ENCODE results near the gene ANKRD44. TPM values are rescaled to one million over a fixed set of nuclear protein-coding genes. Genes with fewer than 3 reads are reported as not detected.

Gene ANKRD44
- total RNA-seq, 4 donors from 2014 or later, result 9.1 to 20.8 (median 14.9) TPM

DNA sequence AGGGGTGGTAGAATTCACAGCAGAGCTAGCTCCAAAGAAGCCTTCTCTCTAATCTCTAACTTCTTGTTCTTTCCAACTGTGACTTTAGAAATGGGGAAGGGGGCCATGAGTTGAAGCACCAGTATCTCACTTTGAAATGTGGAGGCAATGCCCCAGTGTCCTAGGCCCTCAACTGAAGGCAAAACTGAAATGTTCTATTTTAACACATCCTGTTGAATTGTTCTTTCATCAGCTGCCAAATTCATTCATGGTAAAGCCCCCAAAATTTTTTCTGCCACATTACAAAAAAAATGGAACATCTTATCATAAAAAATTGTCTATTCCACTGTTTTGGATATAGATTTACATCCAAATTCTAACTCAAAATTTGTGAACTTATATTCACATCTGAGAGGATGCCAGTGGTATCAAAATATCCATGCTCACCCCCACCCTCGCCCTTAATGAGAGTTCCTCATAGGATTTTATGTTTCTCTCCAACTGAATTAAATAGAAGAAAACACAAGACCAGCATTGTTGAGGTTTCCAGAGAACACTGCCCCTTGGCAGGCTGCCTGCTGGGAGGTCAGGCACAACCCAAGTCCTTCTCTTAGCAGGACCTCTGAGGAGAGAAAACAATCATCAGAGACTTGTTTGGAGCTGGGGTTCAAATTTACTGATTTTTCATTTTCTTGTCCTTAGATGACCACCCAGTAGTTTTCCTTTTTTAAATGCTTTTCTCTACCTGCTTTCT is 236.7 kb downstream of the ANKRD44 start:
- no peak overlapping the region for H3K4me3 ChIP-seq (ENCODE audit: low read depth, poor library complexity, severe bottlenecking)
- intact Hi-C loops (cut with DNase I; ENCODE audit: low total_unique reads), result no loop called here
- WGBS, 2 donors, result 61 to 74% methylated on average over 1 of the region's 1 CpG
- no peak for DNase-seq (ENCODE audit: low spot score in 2 of 2)
- no peak for TF ChIP-seq POLR2A (IDR thresholded peaks at IDR 0.05)
- TF ChIP-seq, protein P1, sequence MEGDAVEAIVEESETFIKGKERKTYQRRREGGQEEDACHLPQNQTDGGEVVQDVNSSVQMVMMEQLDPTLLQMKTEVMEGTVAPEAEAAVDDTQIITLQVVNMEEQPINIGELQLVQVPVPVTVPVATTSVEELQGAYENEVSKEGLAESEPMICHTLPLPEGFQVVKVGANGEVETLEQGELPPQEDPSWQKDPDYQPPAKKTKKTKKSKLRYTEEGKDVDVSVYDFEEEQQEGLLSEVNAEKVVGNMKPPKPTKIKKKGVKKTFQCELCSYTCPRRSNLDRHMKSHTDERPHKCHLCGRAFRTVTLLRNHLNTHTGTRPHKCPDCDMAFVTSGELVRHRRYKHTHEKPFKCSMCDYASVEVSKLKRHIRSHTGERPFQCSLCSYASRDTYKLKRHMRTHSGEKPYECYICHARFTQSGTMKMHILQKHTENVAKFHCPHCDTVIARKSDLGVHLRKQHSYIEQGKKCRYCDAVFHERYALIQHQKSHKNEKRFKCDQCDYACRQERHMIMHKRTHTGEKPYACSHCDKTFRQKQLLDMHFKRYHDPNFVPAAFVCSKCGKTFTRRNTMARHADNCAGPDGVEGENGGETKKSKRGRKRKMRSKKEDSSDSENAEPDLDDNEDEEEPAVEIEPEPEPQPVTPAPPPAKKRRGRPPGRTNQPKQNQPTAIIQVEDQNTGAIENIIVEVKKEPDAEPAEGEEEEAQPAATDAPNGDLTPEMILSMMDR (IDR thresholded peaks at IDR 0.05), result no peak

GRCh38 chr2:197073270-197073669 is 237.3 kb downstream of the ANKRD44 start:
- no peak overlapping the region for H3K4me3 ChIP-seq (ENCODE audit: low read depth, poor library complexity, severe bottlenecking)
- intact Hi-C loops (cut with DNase I; ENCODE audit: low total_unique reads), result no loop called here
- 63 to 98% methylated on average over 2 of the region's 2 CpGs for WGBS, 2 donors
- TF ChIP-seq, protein P1 (IDR thresholded peaks at IDR 0.05), result no peak
- no peak for TF ChIP-seq POLR2A (IDR thresholded peaks at IDR 0.05)
- no peak for DNase-seq (ENCODE audit: low spot score in 2 of 2)

GRCh38 chr2:197072533-197072932 is 238.0 kb downstream of the ANKRD44 start:
- H3K4me3 ChIP-seq (ENCODE audit: low read depth, poor library complexity, severe bottlenecking), result no peak overlapping the region
- DNase-seq (ENCODE audit: low spot score in 2 of 2), result no peak
- TF ChIP-seq, protein P1 (IDR thresholded peaks at IDR 0.05), result no peak
- no peak for TF ChIP-seq POLR2A (IDR thresholded peaks at IDR 0.05)
- intact Hi-C loops (cut with DNase I; ENCODE audit: low total_unique reads), result no loop called here
- WGBS, 2 donors, result 92 to 95% methylated on average over 3 of the region's 3 CpGs

DNA sequence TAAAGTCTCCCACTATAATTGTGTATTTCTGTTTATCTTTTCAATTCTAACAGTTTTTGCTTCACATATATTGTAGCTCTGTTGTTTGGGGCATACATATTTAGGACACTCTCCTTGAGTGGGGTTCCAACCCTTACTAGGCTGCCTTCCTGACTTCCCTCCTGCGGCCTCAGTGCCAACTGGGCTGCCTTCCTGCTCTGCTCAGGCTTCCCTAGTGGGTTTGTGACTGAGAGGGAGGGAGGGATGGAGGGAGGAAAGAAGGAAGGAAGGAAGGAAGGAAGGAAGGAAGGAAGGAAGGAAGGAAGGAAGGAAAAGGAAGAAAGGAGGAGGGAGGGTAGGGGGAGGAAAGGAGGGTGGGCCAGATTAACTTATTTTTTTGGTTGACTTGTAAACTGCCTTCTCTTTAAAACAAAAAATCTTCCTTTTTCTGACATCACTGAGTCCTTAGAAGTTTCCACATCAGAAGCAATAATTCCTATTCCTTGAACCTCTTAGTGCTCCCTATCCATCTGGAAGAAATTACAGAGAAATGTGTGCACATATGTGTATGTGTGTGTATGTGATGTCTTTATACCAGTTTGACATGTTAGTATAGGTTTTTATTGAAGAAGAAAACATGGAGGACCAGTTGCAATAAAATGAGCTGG is 238.7 kb downstream of the ANKRD44 start:
- no peak for DNase-seq (ENCODE audit: low spot score in 2 of 2)
- WGBS, 2 donors, result 44 to 79% methylated on average over 1 of the region's 1 CpG
- intact Hi-C loops (cut with DNase I; ENCODE audit: low total_unique reads), result no loop called here
- no peak overlapping the region for H3K4me3 ChIP-seq (ENCODE audit: low read depth, poor library complexity, severe bottlenecking)
- TF ChIP-seq POLR2A (IDR thresholded peaks at IDR 0.05), result no peak
- TF ChIP-seq, protein P1 (IDR thresholded peaks at IDR 0.05), result no peak

DNA sequence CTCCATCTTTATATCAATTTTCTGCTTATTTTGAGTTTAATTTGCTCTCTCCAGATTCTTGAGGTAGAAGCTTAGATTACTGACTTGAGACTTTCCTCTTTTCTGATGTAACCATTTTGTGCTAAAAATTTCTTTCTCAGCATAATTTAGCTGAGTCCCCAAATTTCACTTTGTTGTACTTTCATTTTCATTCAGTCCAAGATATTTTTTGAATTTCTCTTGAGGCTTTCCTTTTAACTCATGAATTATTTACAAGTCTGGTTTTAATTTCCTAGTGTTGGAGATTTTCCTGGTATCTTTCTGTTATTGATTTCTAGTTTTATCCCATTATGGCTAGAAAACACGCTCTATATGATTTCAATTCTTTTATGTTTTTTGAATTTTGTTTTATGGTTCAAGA is 239.4 kb downstream of the ANKRD44 start:
- no peak for DNase-seq (ENCODE audit: low spot score in 2 of 2)
- no peak overlapping the region for H3K4me3 ChIP-seq (ENCODE audit: low read depth, poor library complexity, severe bottlenecking)
- no peak for TF ChIP-seq POLR2A (IDR thresholded peaks at IDR 0.05)
- TF ChIP-seq, protein P1 (IDR thresholded peaks at IDR 0.05), result no peak
- intact Hi-C loops (cut with DNase I; ENCODE audit: low total_unique reads), result no loop called here
- 49 to 53% methylated on average over 1 of the region's 1 CpG for WGBS, 2 donors
